Neural progenitor cell (in vitro differentiated cells): ENCODE data around the gene EP400.

Experiments used
- CTCF ChIP-seq: fragments of 200-600 bp; sonication (generic); IDR thresholded peaks from 2 replicates; pipeline ENCODE4 v1.5.1; 2017; ENCODE audit warnings: antibody characterized with exemption, mild to moderate bottlenecking
- EZH2 ChIP-seq: fragments of 200-600 bp; sonication (generic); IDR thresholded peaks from 2 replicates; pipeline ENCODE4 v1.6.1; 2017; ENCODE audit warnings: antibody characterized with exemption, mild to moderate bottlenecking, moderate library complexity
- EZH2phosphoT487 ChIP-seq: fragments of 200-600 bp; sonication (generic); IDR thresholded peaks from 2 replicates; pipeline ENCODE4 v1.6.1; 2017; ENCODE audit warnings: antibody characterized with exemption

- TF ChIP-seq CTCF (no peak), EZH2phosphoT487 (no peak), EZH2 (no peak)
Measured at GRCh38 chr12:132057691-132058090, 107.9 kb downstream of the EP400 start.
